ENCODE data around the gene KRTAP5-2. TPM values are rescaled to one million over a fixed set of nuclear protein-coding genes. Genes with fewer than 3 reads are reported as not detected.
A peak's percentile ranks its signal among the peaks of the same experiment; 100 is the strongest.

KRTAP5-2 gene
- total RNA-seq, 1 experiment from 2014 or later, result not detected

- no peaks in the 10 kb centered on the region for H4K20me1 ChIP-seq (ENCODE audit: control insufficient read depth, insufficient read depth, insufficient read length)
- no peak overlapping the region for H3K56ac ChIP-seq (ENCODE audit: insufficient read length, low read depth, low read length)
- H3K4me2 ChIP-seq (ENCODE audit: insufficient read depth, insufficient read length, low read length), result no peak overlapping the region
- peaks cover 25 to 48% of the 10 kb centered on the region in 2 experiments for H3K4me1 Mint-ChIP-seq
- no peak overlapping the region for H2BK15ac ChIP-seq (ENCODE audit: low read depth, low read length)
- H2BK12ac ChIP-seq (ENCODE audit: insufficient read length, low read depth, low read length), result no peak overlapping the region
- no peaks in the 10 kb centered on the region for H3K79me1 ChIP-seq (ENCODE audit: insufficient read depth, low read depth, low read length, poor library complexity, severe bottlenecking)
- no peak overlapping the region for H2AFZ ChIP-seq (ENCODE audit: low read length)
- no peaks in the 10 kb centered on the region for H3K9me3 Mint-ChIP-seq
- peaks cover 55% of the 10 kb centered on the region for H3K27me3 Mint-ChIP-seq (ENCODE audit: low read depth)
- H4K5ac ChIP-seq (ENCODE audit: insufficient read length, low read depth, low read length), result no peak overlapping the region
- H3K23me2 ChIP-seq (ENCODE audit: insufficient read length, low read depth, low read length, poor library complexity, severe bottlenecking), result peaks cover 20% of the 10 kb centered on the region
- H3K36me3 Mint-ChIP-seq (ENCODE audit: insufficient read depth in 1 of 3, low read depth in 3 of 3), result no peaks in the 10 kb centered on the region
- H2BK120ac ChIP-seq (ENCODE audit: low read depth, low read length, poor library complexity, severe bottlenecking), result no peak overlapping the region
- no peak overlapping the region for H2BK20ac ChIP-seq (ENCODE audit: low read depth, low read length, poor library complexity, severe bottlenecking)
- H3K9me3 ChIP-seq (ENCODE audit: control insufficient read depth, low read depth, low read length), result no peaks in the 10 kb centered on the region
- H3K79me2 ChIP-seq (ENCODE audit: insufficient read depth, low read length), result no peaks in the 10 kb centered on the region
- no peak overlapping the region for H2BK5ac ChIP-seq (ENCODE audit: insufficient read length, low read length)
- no peak overlapping the region for H3K18ac ChIP-seq (ENCODE audit: insufficient read length, low read depth, low read length)
- H3K4me3 Mint-ChIP-seq, result peak overlapping the region in 1 of 2 experiments; percentile 43; a peak in 1 of 5 replicates
- DNase-seq, result no peak
- no peak overlapping the region for H3K4ac ChIP-seq (ENCODE audit: low read depth, low read length)
- no peak overlapping the region for H2AK5ac ChIP-seq (ENCODE audit: insufficient read length, low read length)
- H3K14ac ChIP-seq (ENCODE audit: insufficient read depth, low read length), result no peak overlapping the region
- H3K9ac ChIP-seq (ENCODE audit: extremely low read depth, insufficient read length, low read length), result no peak overlapping the region
- no peak overlapping the region for H3K23ac ChIP-seq (ENCODE audit: insufficient read length, low read depth, low read length)
- no peak overlapping the region for H3K27ac Mint-ChIP-seq
- H3K4me1 ChIP-seq (ENCODE audit: insufficient read depth, low read length), result no peaks in the 10 kb centered on the region
- H3T11ph ChIP-seq (ENCODE audit: low read length), result no peak overlapping the region
- H3K27me3 ChIP-seq (ENCODE audit: insufficient read depth, low read length), result peaks cover 14% of the 10 kb centered on the region
- no peak overlapping the region for H4K8ac ChIP-seq (replicated peaks; ENCODE audit: insufficient read length, low read depth, low read length)
- WGBS (ENCODE audit: extremely low coverage, insufficient read length, low lambda C conversion rate), result no CpG with 5 or more reads among the region's 14 CpGs
- H3K27ac ChIP-seq (ENCODE audit: insufficient read length, low read depth, low read length), result no peak overlapping the region
- no peak overlapping the region for H4K91ac ChIP-seq (ENCODE audit: insufficient read length, low read depth, low read length)
- no peak for TF ChIP-seq CTCF (conservative IDR thresholded peaks at IDR 0.05)
Observed at GRCh38 chr11:1569251-1569780, 28.8 kb downstream of the KRTAP5-2 start.

All from H9 (cell line).